ENCODE results near the gene TWIST2. TPM values are rescaled to one million over a fixed set of nuclear protein-coding genes. Genes with fewer than 3 reads are reported as not detected.

Gene TWIST2
- total RNA-seq, 2 donors from 2014 or later, result 1.9 TPM; not detected in 1

DNA sequence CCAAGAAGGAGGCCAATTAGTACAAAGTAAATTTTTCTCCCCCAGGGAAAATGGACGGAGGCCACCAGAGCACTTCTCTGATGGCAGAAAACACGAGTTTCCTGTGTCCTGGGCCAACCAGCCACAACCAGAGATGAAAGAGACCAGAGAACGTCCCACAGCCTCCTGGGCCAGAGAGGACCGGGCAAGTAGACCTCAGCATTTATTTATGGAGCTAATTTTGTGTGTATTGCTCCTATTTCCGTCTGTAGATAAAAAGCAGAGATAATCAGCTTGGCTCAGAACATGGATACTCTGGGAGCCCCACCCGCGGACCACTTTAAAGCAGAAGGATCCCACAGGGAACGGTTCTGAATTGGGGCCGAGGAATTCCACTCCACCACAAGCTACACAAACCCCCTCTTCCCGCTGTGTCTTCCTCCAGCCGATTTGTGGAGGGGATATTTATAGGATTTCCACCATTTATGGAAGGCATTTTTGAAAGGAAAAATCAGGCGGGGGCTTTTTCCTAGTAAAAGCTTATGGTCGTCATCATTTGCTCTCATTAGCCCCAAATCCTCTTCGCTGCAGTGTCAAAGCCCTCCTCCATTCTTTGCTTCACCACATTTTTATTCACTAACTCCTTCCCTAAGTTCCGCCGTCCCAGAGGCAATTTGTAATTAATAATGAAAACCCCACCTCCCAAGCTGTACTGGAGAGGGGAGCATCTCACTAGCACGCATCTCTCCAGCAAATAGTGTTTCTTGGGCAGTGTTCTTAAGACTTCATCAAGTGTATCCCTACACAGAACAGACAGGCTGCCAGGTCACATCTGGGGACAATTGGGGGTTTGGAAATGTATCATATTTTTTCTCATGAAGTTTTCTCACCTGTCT, 43.7 kb upstream of the TWIST2 start:
- Histone ChIP-seq H3K9ac (ENCODE audit: extremely low read depth, low read length, poor library complexity, severe bottlenecking) (no peak overlapping the region), H3K4me3 (ENCODE audit: low read length) (no peak overlapping the region), H3K9me3 (ENCODE audit: control insufficient read depth, low read length) (peaks cover 11% of the 10 kb centered on the region), H3K27ac (ENCODE audit: low read depth, low read length) (no peak overlapping the region), H3K27me3 (ENCODE audit: control insufficient read depth, insufficient read depth, low read length, poor library complexity, severe bottlenecking) (no peaks in the 10 kb centered on the region), H3K4me1 (ENCODE audit: control insufficient read depth, insufficient read depth, low read length) (no peaks in the 10 kb centered on the region), H3K36me3 (ENCODE audit: control insufficient read depth, insufficient read depth, low read length) (no peaks in the 10 kb centered on the region)
- no peak for DNase-seq
- Mint-ChIP-seq H3K36me3 (ENCODE audit: low read depth) (no peaks in the 10 kb centered on the region), H3K4me3 (no peak overlapping the region), H3K27me3 (ENCODE audit: insufficient read depth) (peaks cover 13% of the 10 kb centered on the region), H3K9me3 (peaks cover 19% of the 10 kb centered on the region), H3K4me1 (no peaks in the 10 kb centered on the region), H3K27ac (no peak overlapping the region)
- TF ChIP-seq, protein P1, sequence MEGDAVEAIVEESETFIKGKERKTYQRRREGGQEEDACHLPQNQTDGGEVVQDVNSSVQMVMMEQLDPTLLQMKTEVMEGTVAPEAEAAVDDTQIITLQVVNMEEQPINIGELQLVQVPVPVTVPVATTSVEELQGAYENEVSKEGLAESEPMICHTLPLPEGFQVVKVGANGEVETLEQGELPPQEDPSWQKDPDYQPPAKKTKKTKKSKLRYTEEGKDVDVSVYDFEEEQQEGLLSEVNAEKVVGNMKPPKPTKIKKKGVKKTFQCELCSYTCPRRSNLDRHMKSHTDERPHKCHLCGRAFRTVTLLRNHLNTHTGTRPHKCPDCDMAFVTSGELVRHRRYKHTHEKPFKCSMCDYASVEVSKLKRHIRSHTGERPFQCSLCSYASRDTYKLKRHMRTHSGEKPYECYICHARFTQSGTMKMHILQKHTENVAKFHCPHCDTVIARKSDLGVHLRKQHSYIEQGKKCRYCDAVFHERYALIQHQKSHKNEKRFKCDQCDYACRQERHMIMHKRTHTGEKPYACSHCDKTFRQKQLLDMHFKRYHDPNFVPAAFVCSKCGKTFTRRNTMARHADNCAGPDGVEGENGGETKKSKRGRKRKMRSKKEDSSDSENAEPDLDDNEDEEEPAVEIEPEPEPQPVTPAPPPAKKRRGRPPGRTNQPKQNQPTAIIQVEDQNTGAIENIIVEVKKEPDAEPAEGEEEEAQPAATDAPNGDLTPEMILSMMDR (conservative IDR thresholded peaks at IDR 0.05), result no peak
- WGBS, 2 experiments (ENCODE audit: insufficient coverage in 1 of 2, insufficient read length in 1 of 2), result 87% methylated on average over 9 to 15 of the region's 17 CpGs

DNA sequence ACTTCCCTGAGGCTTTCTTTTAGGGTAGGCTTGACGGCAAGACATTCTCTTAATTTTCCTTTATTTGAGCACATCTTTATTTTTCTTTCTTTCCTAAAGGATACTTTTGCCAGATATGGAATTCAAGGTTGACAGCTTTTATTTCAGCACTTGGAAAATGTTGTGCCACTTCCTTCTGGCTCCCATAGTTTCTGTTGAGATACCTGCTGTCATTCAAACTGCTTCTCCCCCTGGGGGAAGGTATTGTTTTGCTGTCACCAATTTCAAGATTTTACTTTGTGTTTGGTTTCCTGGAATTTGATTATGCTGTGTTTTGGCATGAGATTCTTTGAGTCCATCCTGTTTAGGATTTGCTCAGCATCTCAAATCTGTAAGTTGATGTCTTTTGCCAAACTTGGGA, 39.1 kb upstream of the TWIST2 start:
- no peak overlapping the region for H3K27ac Mint-ChIP-seq
- no peak for DNase-seq
- Histone ChIP-seq H3K27me3 (ENCODE audit: control insufficient read depth, insufficient read depth, low read length, poor library complexity, severe bottlenecking) (no peaks in the 10 kb centered on the region), H3K4me1 (ENCODE audit: control insufficient read depth, insufficient read depth, low read length) (no peaks in the 10 kb centered on the region), H3K27ac (ENCODE audit: low read depth, low read length) (no peak overlapping the region), H3K9me3 (ENCODE audit: control insufficient read depth, low read length) (peaks cover 18% of the 10 kb centered on the region), H3K4me3 (ENCODE audit: low read length) (no peak overlapping the region), H3K9ac (ENCODE audit: extremely low read depth, low read length, poor library complexity, severe bottlenecking) (no peak overlapping the region), H3K36me3 (ENCODE audit: control insufficient read depth, insufficient read depth, low read length) (no peaks in the 10 kb centered on the region)
- TF ChIP-seq, protein P1 (conservative IDR thresholded peaks at IDR 0.05), result no peak
- no peaks in the 10 kb centered on the region for H3K36me3 Mint-ChIP-seq (ENCODE audit: low read depth)
- peaks cover 33% of the 10 kb centered on the region for H3K9me3 Mint-ChIP-seq
- no peak overlapping the region for H3K4me3 Mint-ChIP-seq
- WGBS, 2 experiments (ENCODE audit: insufficient coverage in 1 of 2, insufficient read length in 1 of 2), result 83 to 100% methylated on average over 1 of the region's 1 CpG
- H3K27me3 Mint-ChIP-seq (ENCODE audit: insufficient read depth), result peaks cover 24% of the 10 kb centered on the region
- H3K4me1 Mint-ChIP-seq, result no peaks in the 10 kb centered on the region

DNA sequence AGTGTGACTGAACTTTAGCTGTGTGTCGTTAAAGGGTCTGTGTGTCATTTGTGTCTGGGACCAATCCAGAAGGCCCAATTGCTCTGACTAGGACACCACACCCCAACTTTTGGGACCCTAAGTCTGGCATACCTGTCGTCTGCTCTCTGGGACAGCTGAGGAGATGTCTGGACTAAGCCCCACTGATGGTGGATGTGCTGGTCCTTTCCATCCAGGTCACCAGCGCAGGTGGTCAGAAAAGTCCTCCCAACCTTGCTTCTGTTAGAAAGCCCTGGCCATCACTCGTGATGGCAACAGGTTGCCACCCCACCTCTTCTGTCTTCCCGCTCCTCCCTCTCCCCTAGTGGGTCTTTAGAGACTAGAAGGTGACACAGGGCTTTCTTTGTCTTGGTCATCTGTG, 37.6 kb upstream of the TWIST2 start:
- H3K4me1 Mint-ChIP-seq, result no peaks in the 10 kb centered on the region
- Histone ChIP-seq H3K9ac (ENCODE audit: extremely low read depth, low read length, poor library complexity, severe bottlenecking) (no peak overlapping the region), H3K4me1 (ENCODE audit: control insufficient read depth, insufficient read depth, low read length) (no peaks in the 10 kb centered on the region), H3K4me3 (ENCODE audit: low read length) (no peak overlapping the region), H3K27me3 (ENCODE audit: control insufficient read depth, insufficient read depth, low read length, poor library complexity, severe bottlenecking) (no peaks in the 10 kb centered on the region), H3K36me3 (ENCODE audit: control insufficient read depth, insufficient read depth, low read length) (no peaks in the 10 kb centered on the region), H3K9me3 (ENCODE audit: control insufficient read depth, low read length) (peaks cover 18% of the 10 kb centered on the region), H3K27ac (ENCODE audit: low read depth, low read length) (no peak overlapping the region)
- peaks cover 33% of the 10 kb centered on the region for H3K9me3 Mint-ChIP-seq
- H3K27me3 Mint-ChIP-seq (ENCODE audit: insufficient read depth), result peaks cover 26% of the 10 kb centered on the region
- 80 to 88% methylated on average over 2 to 5 of the region's 5 CpGs for WGBS, 2 experiments (ENCODE audit: insufficient coverage in 1 of 2, insufficient read length in 1 of 2)
- H3K36me3 Mint-ChIP-seq (ENCODE audit: low read depth), result no peaks in the 10 kb centered on the region
- DNase-seq, result no peak
- H3K27ac Mint-ChIP-seq, result no peak overlapping the region
- H3K4me3 Mint-ChIP-seq, result no peak overlapping the region
- TF ChIP-seq, protein P1 (conservative IDR thresholded peaks at IDR 0.05), result no peak

Measured in endodermal cell (in vitro differentiated cells).